ENCODE measurements around the gene USP38.

USP38 gene

GRCh38 chr4:143178923-143179322 is 5.8 kb upstream of the USP38 start:
- H3K4me3 ChIP-seq (replicated peaks; ENCODE audit: low read depth, low read length) = no peak overlapping the region
- no peak for TF ChIP-seq CTCF (IDR thresholded peaks at IDR 0.05; ENCODE audit: low read length, missing control alignments)
- no peak for DNase-seq (ENCODE audit: low read depth)

- peak overlapping the region; percentile 83 for H3K4me3 ChIP-seq (replicated peaks; ENCODE audit: low read depth, low read length)
- no peak for DNase-seq (ENCODE audit: low read depth)
- TF ChIP-seq CTCF (IDR thresholded peaks at IDR 0.05; ENCODE audit: low read length, missing control alignments) = no peak
Observed at GRCh38 chr4:143183513-143184216, 1.1 kb upstream of the USP38 start.

- no peak for DNase-seq (ENCODE audit: low read depth)
- TF ChIP-seq CTCF (IDR thresholded peaks at IDR 0.05; ENCODE audit: low read length, missing control alignments) = no peak
- H3K4me3 ChIP-seq (replicated peaks; ENCODE audit: low read depth, low read length) = peak overlapping the region; percentile 83
Observed at GRCh38 chr4:143184217-143184502, 557 bp upstream of the USP38 start.

- H3K4me3 ChIP-seq (replicated peaks; ENCODE audit: low read depth, low read length) = peak overlapping the region; percentile 83
- peak; percentile 14 for DNase-seq (ENCODE audit: low read depth)
- no peak for TF ChIP-seq CTCF (IDR thresholded peaks at IDR 0.05; ENCODE audit: low read length, missing control alignments)
Observed at GRCh38 chr4:143185253-143186107, 763 bp downstream of the USP38 start.

GRCh38 chr4:143186212-143186611 is 1.5 kb downstream of the USP38 start:
- TF ChIP-seq CTCF (IDR thresholded peaks at IDR 0.05; ENCODE audit: low read length, missing control alignments) = no peak
- peak; percentile 10 for DNase-seq (ENCODE audit: low read depth)
- H3K4me3 ChIP-seq (replicated peaks; ENCODE audit: low read depth, low read length) = peak overlapping the region; percentile 83

- DNase-seq (ENCODE audit: low read depth) = peak; percentile 12
- no peak for TF ChIP-seq CTCF (IDR thresholded peaks at IDR 0.05; ENCODE audit: low read length, missing control alignments)
- H3K4me3 ChIP-seq (replicated peaks; ENCODE audit: low read depth, low read length) = peak overlapping the region; percentile 83
Observed at GRCh38 chr4:143186649-143187048, 1.9 kb downstream of the USP38 start.
